Liver (tissue), 9 donors: ENCODE results near the gene GPX7. TPM values are rescaled to one million over a fixed set of nuclear protein-coding genes. Genes with fewer than 3 reads are reported as not detected.

ENCODE experiments used
- DNase-seq: peaks from one replicate; pipeline ENCODE4 v3.0.0-alpha.2; 2017; ENCODE audit warnings: low spot score
- H3K27ac ChIP-seq, 2 donors: one replicate each; pipeline ENCODE4 v1.7.0; 2013; ENCODE audit warnings: inconsistent platforms in 2 of 2, low read length in 2 of 2, control low read depth in 1 of 2, low read depth in 1 of 2, mild to moderate bottlenecking in 1 of 2
- H3K27me3 ChIP-seq, 4 donors: one replicate each; pipeline versions ENCODE4 v1.6.1 to v1.7.0; 2013; ENCODE audit warnings: low read length in 3 of 4, inconsistent platforms in 1 of 4, mild to moderate bottlenecking in 1 of 4, moderate library complexity in 1 of 4; ENCODE audit not compliant: control insufficient read depth in 4 of 4, insufficient read depth in 4 of 4
- H3K36me3 ChIP-seq, 4 donors: one replicate each; pipeline versions ENCODE4 v1.6.1 to v1.7.0; 2013; ENCODE audit warnings: low read length in 3 of 4, mild to moderate bottlenecking in 3 of 4, low read depth in 1 of 4, moderate library complexity in 1 of 4; ENCODE audit not compliant: control insufficient read depth in 4 of 4, insufficient read depth in 3 of 4
- H3K4me1 ChIP-seq, 4 donors: one replicate each; pipeline versions ENCODE4 v1.6.1 to v1.7.0; 2013; ENCODE audit warnings: low read length in 3 of 4, mild to moderate bottlenecking in 3 of 4, moderate library complexity in 1 of 4; ENCODE audit not compliant: control insufficient read depth in 4 of 4, insufficient read depth in 4 of 4
- H3K4me3 ChIP-seq, 3 donors: one replicate each; pipeline versions ENCODE4 v1.6.1 to v1.7.0; 2013; ENCODE audit warnings: low read length in 3 of 3, control low read depth in 1 of 3, low read depth in 1 of 3, mild to moderate bottlenecking in 1 of 3
- H3K9ac ChIP-seq, 2 donors: one replicate each; pipeline ENCODE4 v1.7.0; 2013; ENCODE audit warnings: low read length in 2 of 2, mild to moderate bottlenecking in 2 of 2, moderate library complexity in 2 of 2, control low read depth in 1 of 2, low read depth in 1 of 2
- H3K9me3 ChIP-seq, 4 donors: one replicate each; pipeline versions ENCODE4 v1.6.1 to v1.7.0; 2013; ENCODE audit warnings: low read length in 3 of 4; ENCODE audit not compliant: control insufficient read depth in 4 of 4
- EGR1 ChIP-seq, 2 donors: IDR thresholded peaks; 2 replicates each; pipeline ENCODE4 v1.6.1; 2016 to 2018; ENCODE audit warnings: antibody characterized with exemption in 2 of 2, low read depth in 2 of 2
- FOXA1 ChIP-seq: IDR thresholded peaks from 2 replicates; pipeline ENCODE4 v1.6.1; 2016; ENCODE audit warnings: antibody characterized with exemption
- HNF4A ChIP-seq, 2 donors: conservative IDR thresholded peaks; 2 replicates each; pipeline ENCODE4 v1.6.1; 2016; ENCODE audit warnings: antibody characterized with exemption in 2 of 2, mild to moderate bottlenecking in 2 of 2
- MAX ChIP-seq: IDR thresholded peaks from 2 replicates; pipeline ENCODE4 v1.6.1; 2016; ENCODE audit warnings: antibody characterized with exemption
- NR2F2 ChIP-seq: IDR thresholded peaks from 2 replicates; pipeline ENCODE4 v1.6.1; 2016; ENCODE audit warnings: antibody characterized with exemption
- RAD21 ChIP-seq, 2 donors: IDR thresholded peaks; 2 replicates each; pipeline ENCODE4 v1.6.1; 2016; ENCODE audit warnings: antibody characterized with exemption in 2 of 2, mild to moderate bottlenecking in 2 of 2
- TAF1 ChIP-seq: conservative IDR thresholded peaks from 2 replicates; pipeline ENCODE4 v1.6.1; 2016; ENCODE audit warnings: antibody characterized with exemption, mild to moderate bottlenecking
- YY1 ChIP-seq: IDR thresholded peaks from 2 replicates; pipeline ENCODE4 v1.6.1; 2016; ENCODE audit warnings: antibody characterized with exemption, mild to moderate bottlenecking
- WGBS: extraction: QIAGEN DNeasy Blood & Tissue Kit; methylation state at CpG from one replicate; pipeline ENCODE4 v1.1.7; 2013; 5-methylcytosine and 5-hydroxymethylcytosine counted together
- polyA plus RNA-seq, 2 donors: library from polyadenylated mRNA; stranded (reverse) in 1 of 2; unstranded in 1 of 2; fragments of 200-250 nt in 1 of 2; fragments of >200 nt in 1 of 2; fragmentation: Nextera tagmentation in 1 of 2; extraction: Ambion mirVana in 1 of 2; gene quantifications; one replicate each; pipeline versions ENCODE4 v1.2.1 to v1.2.3, GENCODE V29; 2013 to 2015
- total RNA-seq, 2 donors: library from RNA; depleted of rRNA; stranded (reverse); fragments of >200 nt; gene quantifications; one replicate each; pipeline ENCODE4 v1.2.3, GENCODE V29; 2014
- TF ChIP-seq, protein P1 (sequence below): IDR thresholded peaks from 2 replicates; pipeline ENCODE4 v1.6.1; 2016; ENCODE audit warnings: antibody characterized with exemption
- TF ChIP-seq, protein P2 (sequence below): IDR thresholded peaks from 2 replicates; pipeline ENCODE4 v1.6.1; 2016; ENCODE audit warnings: antibody characterized with exemption
- TF ChIP-seq, protein P3 (sequence below): IDR thresholded peaks from 2 replicates; pipeline ENCODE4 v1.6.1; 2016; ENCODE audit warnings: antibody characterized with exemption, mild to moderate bottlenecking
- TF ChIP-seq, protein P4 (sequence below): fragments of 150-350 bp; IDR thresholded peaks from 2 replicates; pipeline ENCODE4 v1.5.1; 2017; ENCODE audit warnings: improper control_type of control experiment, low read depth, low read length; ENCODE audit not compliant: missing input control
- donor health status: healthy.
- donor health status: healthy.
- donor health status: healthy.
- donor health status: healthy.
- donor health status: healthy.

GPX7 gene
- total and polyA plus RNA-seq, 4 donors: 3.9 to 33.0 (median 5.8) TPM

DNA sequence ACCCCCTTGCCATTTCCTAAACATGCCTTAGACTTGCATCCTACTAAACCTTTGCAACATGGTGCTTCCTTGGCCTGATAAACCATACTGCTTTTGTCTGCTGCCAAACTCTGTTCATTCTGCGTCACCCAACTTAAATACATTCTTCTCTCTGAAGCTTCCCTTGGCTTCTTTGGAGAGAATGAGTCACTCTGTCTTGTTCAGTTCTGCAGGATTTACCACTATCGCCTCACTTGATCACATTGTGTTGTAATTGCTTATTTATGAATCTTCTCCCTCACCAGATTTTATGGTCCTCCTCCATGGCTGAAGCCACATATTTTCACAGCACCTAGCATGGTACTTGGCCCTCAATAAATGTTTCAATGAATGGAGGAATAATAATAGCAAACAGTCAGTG lies 27.6 kb upstream of the GPX7 start:
- WGBS: 94% methylated on average over 2 of the region's 2 CpGs
- no peak overlapping the region for H3K27ac ChIP-seq

DNA sequence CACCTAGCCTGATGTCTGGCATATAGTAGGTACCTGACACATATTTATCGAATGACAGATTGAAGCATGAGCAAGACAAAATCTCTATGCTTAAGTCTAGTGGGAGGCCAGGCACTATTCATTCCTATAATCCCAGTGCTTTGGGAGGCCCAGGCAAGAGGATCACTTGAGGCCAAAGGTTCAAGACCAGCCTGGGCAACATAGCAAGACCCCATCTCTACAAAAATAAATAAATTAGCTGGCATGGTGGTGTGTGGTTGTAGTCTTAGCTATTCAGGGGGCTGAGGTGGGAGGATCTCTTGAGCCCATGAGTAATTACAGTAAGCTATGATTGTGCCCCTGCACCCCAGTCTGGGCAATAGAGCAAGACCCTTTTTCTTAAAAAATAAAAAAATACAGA lies 26.1 kb upstream of the GPX7 start:
- Histone ChIP-seq H3K36me3 (no peaks in the 10 kb centered on the region), H3K27me3 (no peaks in the 10 kb centered on the region), H3K4me3 (no peak overlapping the region), H3K27ac (no peak overlapping the region), H3K4me1 (no peaks in the 10 kb centered on the region), H3K9me3 (no peaks in the 10 kb centered on the region), H3K9ac (no peak overlapping the region)
- no peak for DNase-seq
- 96% methylated on average over 1 of the region's 1 CpG for WGBS
- TF ChIP-seq, protein P1, sequence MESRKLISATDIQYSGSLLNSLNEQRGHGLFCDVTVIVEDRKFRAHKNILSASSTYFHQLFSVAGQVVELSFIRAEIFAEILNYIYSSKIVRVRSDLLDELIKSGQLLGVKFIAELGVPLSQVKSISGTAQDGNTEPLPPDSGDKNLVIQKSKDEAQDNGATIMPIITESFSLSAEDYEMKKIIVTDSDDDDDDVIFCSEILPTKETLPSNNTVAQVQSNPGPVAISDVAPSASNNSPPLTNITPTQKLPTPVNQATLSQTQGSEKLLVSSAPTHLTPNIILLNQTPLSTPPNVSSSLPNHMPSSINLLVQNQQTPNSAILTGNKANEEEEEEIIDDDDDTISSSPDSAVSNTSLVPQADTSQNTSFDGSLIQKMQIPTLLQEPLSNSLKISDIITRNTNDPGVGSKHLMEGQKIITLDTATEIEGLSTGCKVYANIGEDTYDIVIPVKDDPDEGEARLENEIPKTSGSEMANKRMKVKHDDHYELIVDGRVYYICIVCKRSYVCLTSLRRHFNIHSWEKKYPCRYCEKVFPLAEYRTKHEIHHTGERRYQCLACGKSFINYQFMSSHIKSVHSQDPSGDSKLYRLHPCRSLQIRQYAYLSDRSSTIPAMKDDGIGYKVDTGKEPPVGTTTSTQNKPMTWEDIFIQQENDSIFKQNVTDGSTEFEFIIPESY: no peak
- TF ChIP-seq RAD21 (IDR thresholded peaks at IDR 0.05): no peak
- TF ChIP-seq, protein P2, sequence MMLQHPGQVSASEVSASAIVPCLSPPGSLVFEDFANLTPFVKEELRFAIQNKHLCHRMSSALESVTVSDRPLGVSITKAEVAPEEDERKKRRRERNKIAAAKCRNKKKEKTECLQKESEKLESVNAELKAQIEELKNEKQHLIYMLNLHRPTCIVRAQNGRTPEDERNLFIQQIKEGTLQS: no peak
- no peak for TF ChIP-seq EGR1 (IDR thresholded peaks at IDR 0.05; ENCODE audit: low read depth in 2 of 2)
- TF ChIP-seq, protein P3, sequence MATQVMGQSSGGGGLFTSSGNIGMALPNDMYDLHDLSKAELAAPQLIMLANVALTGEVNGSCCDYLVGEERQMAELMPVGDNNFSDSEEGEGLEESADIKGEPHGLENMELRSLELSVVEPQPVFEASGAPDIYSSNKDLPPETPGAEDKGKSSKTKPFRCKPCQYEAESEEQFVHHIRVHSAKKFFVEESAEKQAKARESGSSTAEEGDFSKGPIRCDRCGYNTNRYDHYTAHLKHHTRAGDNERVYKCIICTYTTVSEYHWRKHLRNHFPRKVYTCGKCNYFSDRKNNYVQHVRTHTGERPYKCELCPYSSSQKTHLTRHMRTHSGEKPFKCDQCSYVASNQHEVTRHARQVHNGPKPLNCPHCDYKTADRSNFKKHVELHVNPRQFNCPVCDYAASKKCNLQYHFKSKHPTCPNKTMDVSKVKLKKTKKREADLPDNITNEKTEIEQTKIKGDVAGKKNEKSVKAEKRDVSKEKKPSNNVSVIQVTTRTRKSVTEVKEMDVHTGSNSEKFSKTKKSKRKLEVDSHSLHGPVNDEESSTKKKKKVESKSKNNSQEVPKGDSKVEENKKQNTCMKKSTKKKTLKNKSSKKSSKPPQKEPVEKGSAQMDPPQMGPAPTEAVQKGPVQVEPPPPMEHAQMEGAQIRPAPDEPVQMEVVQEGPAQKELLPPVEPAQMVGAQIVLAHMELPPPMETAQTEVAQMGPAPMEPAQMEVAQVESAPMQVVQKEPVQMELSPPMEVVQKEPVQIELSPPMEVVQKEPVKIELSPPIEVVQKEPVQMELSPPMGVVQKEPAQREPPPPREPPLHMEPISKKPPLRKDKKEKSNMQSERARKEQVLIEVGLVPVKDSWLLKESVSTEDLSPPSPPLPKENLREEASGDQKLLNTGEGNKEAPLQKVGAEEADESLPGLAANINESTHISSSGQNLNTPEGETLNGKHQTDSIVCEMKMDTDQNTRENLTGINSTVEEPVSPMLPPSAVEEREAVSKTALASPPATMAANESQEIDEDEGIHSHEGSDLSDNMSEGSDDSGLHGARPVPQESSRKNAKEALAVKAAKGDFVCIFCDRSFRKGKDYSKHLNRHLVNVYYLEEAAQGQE: no peak
- no peak for TF ChIP-seq FOXA1
- TF ChIP-seq TAF1: no peak

More for the DNA sequence above, 27.6 kb upstream of the GPX7 start:
- Histone ChIP-seq H3K9ac (no peak overlapping the region), H3K4me3 (no peak overlapping the region), H3K9me3 (no peaks in the 10 kb centered on the region), H3K27me3 (no peaks in the 10 kb centered on the region), H3K36me3 (no peaks in the 10 kb centered on the region), H3K4me1 (no peaks in the 10 kb centered on the region)
- TF ChIP-seq, protein P4, sequence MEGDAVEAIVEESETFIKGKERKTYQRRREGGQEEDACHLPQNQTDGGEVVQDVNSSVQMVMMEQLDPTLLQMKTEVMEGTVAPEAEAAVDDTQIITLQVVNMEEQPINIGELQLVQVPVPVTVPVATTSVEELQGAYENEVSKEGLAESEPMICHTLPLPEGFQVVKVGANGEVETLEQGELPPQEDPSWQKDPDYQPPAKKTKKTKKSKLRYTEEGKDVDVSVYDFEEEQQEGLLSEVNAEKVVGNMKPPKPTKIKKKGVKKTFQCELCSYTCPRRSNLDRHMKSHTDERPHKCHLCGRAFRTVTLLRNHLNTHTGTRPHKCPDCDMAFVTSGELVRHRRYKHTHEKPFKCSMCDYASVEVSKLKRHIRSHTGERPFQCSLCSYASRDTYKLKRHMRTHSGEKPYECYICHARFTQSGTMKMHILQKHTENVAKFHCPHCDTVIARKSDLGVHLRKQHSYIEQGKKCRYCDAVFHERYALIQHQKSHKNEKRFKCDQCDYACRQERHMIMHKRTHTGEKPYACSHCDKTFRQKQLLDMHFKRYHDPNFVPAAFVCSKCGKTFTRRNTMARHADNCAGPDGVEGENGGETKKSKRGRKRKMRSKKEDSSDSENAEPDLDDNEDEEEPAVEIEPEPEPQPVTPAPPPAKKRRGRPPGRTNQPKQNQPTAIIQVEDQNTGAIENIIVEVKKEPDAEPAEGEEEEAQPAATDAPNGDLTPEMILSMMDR: no peak
- no peak for TF ChIP-seq MAX
- TF ChIP-seq NR2F2: no peak
- TF ChIP-seq, protein P3: no peak
- TF ChIP-seq TAF1: no peak
- no peak for TF ChIP-seq YY1
- TF ChIP-seq EGR1 (IDR thresholded peaks at IDR 0.05; ENCODE audit: low read depth in 2 of 2): no peak
- TF ChIP-seq HNF4A (conservative IDR thresholded peaks at IDR 0.05): no peak
- TF ChIP-seq, protein P1: no peak
- TF ChIP-seq, protein P2: no peak
- TF ChIP-seq FOXA1: no peak
- DNase-seq: no peak
